ENCODE measurements around the gene FMNL1.

FMNL1 gene

DNA sequence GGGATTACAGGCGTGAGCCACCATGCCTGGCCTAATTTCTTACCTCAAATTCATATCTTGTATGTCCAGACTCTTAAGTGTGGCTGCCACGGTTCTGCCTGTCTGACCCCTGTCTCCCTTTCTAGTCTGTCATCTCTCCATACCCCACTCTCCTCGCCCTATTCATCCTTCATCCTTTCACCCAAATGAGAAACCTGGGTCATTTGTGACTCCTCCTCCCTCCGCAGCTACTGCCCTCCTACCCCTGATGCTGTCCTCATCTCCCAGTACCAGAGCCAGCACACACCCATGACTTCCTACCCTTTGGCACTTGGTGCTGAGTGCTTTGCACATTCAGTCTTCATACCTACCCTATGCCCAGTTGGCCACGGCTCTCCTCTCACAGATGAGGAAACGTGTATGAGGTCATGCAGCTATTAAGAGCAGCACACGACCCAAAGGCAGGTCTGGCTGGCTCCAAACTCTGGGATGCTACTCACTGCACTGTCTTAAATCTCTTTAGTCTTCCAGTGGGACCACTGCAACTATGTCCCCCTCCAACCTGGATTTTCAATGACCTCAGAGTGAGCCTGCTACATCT is 38.6 kb downstream of the FMNL1 start:
- no peak for DNase-seq

GRCh38 chr17:45261577-45262515 is 40.2 kb downstream of the FMNL1 start, which contains the start of gene SPATA32:
TSS of gene SPATA32 (minus strand) at chr17:45262094. CDS start at chr17:45262016, 78 bp downstream.
- DNase-seq = peak; percentile 54

GRCh38 chr17:45262516-45263476 is 41.1 kb downstream of the FMNL1 start:
- DNase-seq = no peak

GRCh38 chr17:45263477-45263860 is 41.8 kb downstream of the FMNL1 start:
- no peak for DNase-seq

GRCh38 chr17:45264430-45264829 is 42.7 kb downstream of the FMNL1 start:
- no peak for DNase-seq

DNA sequence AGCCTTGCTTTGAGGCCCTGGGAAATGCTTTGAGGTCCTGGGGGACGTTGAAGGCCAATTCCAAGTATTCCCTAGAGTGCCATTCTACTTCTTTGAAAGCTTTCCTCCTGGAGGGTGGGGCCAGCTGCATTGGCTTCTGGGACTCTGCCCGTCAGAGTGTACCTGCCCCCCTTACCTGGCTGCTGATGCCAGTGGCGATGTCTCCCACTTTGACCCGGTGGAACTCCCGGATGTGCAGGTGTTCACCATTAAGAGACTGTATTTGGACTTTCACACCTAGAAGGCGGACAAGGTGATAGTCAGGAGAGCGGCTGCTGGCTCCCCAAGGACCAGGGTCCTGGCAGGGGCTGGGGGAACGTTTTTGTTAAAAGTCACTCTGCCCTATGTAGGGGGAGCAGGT is 43.3 kb downstream of the FMNL1 start:
- no peak for DNase-seq

GRCh38 chr17:45265821-45266220 is 44.1 kb downstream of the FMNL1 start:
- no peak for DNase-seq

DNA sequence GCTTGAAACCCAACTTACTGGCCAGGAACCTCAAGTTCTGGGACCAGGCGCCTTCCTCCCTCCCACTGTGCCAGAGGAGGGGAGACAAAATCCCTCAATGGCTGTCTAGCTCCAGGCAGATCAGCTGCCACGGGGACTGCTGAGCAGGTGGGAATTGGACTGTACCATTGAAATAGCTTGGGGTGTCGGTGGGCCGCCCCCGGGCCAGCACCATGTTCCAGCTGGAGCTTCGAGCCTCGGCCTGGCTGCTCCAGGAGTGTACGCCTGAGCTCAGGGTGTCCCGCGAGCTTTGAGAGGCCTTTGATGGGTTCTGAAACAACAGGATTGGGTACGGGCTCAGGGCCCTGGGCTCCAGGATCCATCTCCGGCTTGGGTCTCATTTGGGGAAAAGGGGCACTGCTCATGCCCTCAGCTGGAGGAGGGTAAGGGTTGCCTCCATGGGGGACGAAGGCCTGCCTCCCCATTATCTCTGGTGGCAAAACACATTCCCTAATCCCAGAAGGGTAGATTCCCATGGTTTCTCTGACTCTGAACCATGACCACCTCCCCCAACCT is 44.8 kb downstream of the FMNL1 start:
- no peak for DNase-seq

DNA sequence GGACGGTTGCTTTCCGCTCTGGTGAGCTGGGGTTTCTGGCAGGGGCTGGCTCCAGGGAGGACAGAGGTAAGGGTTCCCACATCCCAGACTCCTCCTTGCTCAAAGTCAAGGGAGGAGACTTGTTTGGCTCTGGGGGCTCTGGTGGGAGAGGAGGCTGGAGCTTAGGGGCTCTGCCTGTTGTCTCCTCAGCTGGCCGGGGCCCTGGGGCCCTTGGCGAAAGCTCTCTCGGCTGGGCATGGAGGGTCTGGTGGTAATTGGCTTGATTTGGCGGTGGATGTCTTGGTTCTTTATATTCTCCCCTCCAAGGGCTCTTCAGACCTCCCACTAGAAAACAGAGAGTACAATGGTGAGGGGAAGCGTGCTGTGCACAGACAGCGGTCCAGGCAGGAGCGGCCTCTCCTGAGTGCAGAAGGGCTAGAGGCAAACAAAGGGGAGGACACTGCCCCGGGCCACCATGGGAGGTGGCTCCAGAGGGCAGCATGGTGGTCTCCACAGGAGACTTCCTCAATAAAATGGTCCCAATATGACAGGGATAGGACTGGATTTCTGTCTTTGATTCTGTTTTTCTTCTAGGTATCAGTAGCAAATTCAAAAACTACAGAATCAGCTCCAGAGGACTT is 45.9 kb downstream of the FMNL1 start:
- no peak for DNase-seq

- no peak for DNase-seq
Observed at GRCh38 chr17:45269912-45270311, 48.2 kb downstream of the FMNL1 start.

GRCh38 chr17:45270828-45271418 is 49.2 kb downstream of the FMNL1 start:
- DNase-seq = peak; percentile 40

- DNase-seq = no peak
Observed at GRCh38 chr17:45271603-45272002, 49.9 kb downstream of the FMNL1 start.

DNA sequence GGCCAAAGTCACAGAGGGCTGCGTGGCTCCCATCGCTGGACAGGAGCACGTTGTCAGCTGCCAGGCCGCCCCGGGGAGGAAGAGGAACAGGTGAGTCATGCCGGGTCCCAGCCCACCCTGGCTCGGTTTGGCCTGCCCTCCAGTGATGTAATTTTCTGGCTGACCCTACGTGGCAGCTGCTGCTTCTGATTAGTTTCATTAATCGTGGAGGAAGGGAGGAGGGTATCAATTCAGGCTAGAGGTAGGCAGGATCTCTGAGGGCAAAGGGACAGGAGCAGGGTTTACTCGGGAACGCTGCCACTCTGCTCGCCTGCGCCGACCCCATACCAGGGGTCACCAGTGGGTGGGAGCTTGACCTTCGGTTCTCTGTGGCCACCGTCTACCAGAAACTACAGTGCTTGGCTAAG is 51.9 kb downstream of the FMNL1 start:
- no peak for DNase-seq

GRCh38 chr17:45274033-45274432 is 52.3 kb downstream of the FMNL1 start:
- no peak for DNase-seq

DNA sequence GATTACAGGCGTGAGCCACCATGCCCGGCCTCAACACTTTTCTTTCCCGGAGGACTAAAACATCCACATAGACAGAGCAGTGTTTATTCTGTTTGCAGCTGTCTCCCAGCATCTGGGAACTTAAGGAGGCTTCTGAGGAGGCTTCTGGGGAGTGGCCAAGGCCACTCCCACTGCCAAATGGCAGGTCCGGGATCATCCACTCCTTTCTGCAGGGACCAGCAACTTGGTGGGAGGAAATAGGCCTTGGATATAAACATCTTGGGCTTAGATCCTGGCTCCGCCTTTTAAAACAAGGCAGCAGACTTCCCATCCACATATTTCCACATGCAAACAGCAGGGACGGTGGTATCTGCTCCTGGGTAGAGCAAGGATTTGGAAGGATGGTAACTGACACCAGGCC is 54.3 kb downstream of the FMNL1 start:
- DNase-seq = no peak

- peak; percentile 84 for DNase-seq
Observed at GRCh38 chr17:45277216-45277849, 55.6 kb downstream of the FMNL1 start.

DNA sequence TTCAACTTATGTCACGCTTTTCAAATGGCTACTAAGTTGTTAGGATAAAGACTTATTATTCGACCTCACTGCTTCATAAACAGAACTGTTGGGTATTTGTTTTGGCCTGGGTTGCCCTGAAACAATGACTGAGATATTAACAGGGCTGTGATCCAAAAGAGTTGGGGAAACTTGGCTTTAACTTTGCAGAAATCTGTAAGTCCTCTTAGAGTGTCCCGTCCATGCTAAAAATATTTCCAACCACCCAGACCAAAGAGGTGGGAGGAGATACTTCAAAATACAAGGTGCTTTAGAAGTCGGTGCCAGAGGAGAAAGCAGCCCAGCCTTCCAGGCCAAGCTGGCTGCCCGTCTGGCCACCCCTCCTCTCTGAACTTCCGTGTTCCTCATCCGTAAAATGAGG is 56.3 kb downstream of the FMNL1 start:
- no peak for DNase-seq

DNA sequence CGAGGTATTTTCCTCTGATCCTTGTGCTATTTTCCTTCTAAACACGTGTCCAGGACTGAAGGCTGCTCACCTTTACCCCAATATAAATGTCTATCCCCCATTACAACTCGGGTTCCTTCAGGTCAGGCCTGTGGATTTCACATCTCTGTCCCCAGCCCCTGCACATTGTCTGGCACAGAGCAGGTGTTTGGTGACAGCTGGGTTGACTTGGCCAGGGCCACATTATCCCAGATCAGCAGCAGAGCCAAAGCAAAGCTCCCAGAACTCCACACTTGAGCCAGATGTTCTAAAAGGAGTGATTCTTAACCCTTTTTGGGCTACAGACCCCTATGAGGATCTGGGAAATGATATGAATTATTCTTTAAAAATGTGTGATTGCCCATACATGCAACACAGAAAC is 58.2 kb downstream of the FMNL1 start:
- DNase-seq = no peak

DNA sequence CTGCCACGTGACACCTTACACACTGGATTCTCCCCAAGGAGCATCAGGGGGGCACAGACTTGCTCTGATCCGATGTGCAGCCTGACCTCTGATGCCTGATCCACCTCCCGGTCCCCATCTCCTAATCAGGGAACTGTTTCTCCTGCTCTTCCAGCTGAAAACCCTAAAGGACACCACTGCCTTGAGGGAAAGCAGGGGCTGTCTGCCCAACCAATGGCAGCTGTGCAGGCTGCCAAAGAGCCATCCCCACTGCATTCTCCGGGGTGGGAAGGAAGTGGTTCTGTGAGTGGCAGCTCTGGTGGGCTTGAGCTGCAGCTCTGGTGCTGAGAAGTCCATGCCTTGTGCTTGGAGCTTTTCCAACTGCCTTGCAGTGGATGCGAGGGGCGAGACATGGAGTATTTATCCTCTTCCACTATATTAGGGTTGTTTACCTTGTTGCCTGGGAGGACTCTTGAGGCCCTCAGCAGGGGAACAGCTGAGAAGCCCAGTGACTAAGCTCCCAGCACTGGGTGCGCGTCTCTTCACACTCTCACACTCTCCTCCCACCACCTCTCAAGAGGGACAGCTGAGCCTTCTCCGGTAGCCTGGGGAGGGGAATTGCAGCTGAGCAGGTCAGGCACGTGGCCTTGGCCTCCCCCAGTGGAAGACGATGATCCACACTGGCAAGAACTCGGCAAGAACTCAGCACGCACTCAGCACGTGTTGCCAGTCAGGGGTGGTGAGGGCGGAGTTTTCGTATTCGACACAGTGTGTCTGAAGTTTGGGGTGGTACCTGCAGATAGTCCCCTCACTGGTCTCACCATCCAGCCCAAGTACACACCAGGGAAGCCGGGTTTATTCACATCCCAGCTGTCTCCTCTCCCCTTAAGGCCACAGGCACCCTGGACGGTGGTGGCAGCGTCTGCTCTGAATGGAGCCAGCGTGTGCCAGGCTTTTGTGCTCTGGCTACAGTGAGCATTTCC is 61.3 kb downstream of the FMNL1 start:
- DNase-seq = no peak

- no peak for DNase-seq
Observed at GRCh38 chr17:45283711-45284110, 62.0 kb downstream of the FMNL1 start.
